Mucosa of descending colon (tissue), 3 donors: ENCODE data around the gene CELA2A. TPM values are rescaled to one million over a fixed set of nuclear protein-coding genes. Genes with fewer than 3 reads are reported as not detected.

Experiments used
- ATAC-seq: fragments of 200-7000 bp; cut with Tn5 transposase; one replicate; pipeline ENCODE4 v1.9.1; 2020; ENCODE audit warnings: mild to moderate bottlenecking, moderate library complexity
- DNase-seq, 3 donors: peaks; one replicate each; pipeline ENCODE4 v3.0.0-alpha.2; 2020
- H3K36me3 ChIP-seq: fragments of 200-600 bp; one replicate; pipeline ENCODE4 v1.8.0; 2021; ENCODE audit warnings: low read depth, mild to moderate bottlenecking
- H3K4me1 ChIP-seq: fragments of 200-600 bp; one replicate; pipeline ENCODE4 v1.8.0; 2021; ENCODE audit warnings: low read depth, mild to moderate bottlenecking
- H3K4me3 ChIP-seq: fragments of 200-600 bp; one replicate; pipeline ENCODE4 v1.8.0; 2021; ENCODE audit warnings: mild to moderate bottlenecking
- H3K9me3 ChIP-seq: fragments of 200-600 bp; one replicate; pipeline ENCODE4 v1.8.0; 2021; ENCODE audit warnings: mild to moderate bottlenecking
- CTCF ChIP-seq: fragments of 200-600 bp; IDR thresholded peaks from one replicate; pipeline ENCODE4 v1.8.0; 2022; ENCODE audit warnings: antibody characterized with exemption, mild to moderate bottlenecking
- intact Hi-C, 2 donors: fragments of 100-400 bp; cut with DNase I in 1 of 2; cut with micrococcal nuclease in 1 of 2; formaldehyde crosslinking; loops; one replicate each; pipeline versions ENCODE4 v1.11.0 to v1.11.1; 2022; cut with DNase I, micrococcal nuclease
- long read RNA-seq, 2 donors: library from polyadenylated mRNA; unstranded; transcript quantifications; one replicate each; pipeline ENCODE4 v2.0.0, GENCODE V29; 2019 to 2021
- total RNA-seq, 3 donors: library from RNA; stranded (reverse); fragmentation: NEBNext Ultra II Directional in 2 of 3; extraction: Animal tissue kit (Norgen Biotek cat#: 25700) in 2 of 3; gene quantifications; one replicate each; pipeline versions ENCODE4 v1.2.1 to v1.2.4, GENCODE V29; 2021 to 2023
- donor health status: DM: no; HTN: no; CAD: no; lungs with moderate emphysema.
- donor health status: DM: no; HTN: no; CAD: no.
- donor health status: DM: no; HTN: yes; CAD: no.

The CELA2A gene
- not detected for total RNA-seq
- long read RNA-seq, donor 1, result 0 reads
- long read RNA-seq, donor 2, result 0 reads

GRCh38 chr1:15456313-15456954, at the start of gene CELA2A:
TSS of gene CELA2A (plus strand) at chr1:15456732. CDS start at chr1:15456754, 22 bp downstream.
- H3K9me3 ChIP-seq, result no peaks in the 10 kb centered on the region
- H3K4me1 ChIP-seq, result no peaks in the 10 kb centered on the region
- no peak within 1 kb of the TSS for H3K4me3 ChIP-seq
- no peak for TF ChIP-seq CTCF
- no peak for DNase-seq
- intact Hi-C loops, result no loop called here
- H3K36me3 ChIP-seq, result no peaks in the 10 kb centered on the region
- no peak for ATAC-seq

GRCh38 chr1:15407580-15407979, 49.0 kb upstream of the CELA2A start:
- intact Hi-C loops, result no loop called here
- no peak for TF ChIP-seq CTCF
- H3K4me3 ChIP-seq, result no peak overlapping the region
- H3K36me3 ChIP-seq, result no peaks in the 10 kb centered on the region
- H3K4me1 ChIP-seq, result peaks cover 19% of the 10 kb centered on the region
- DNase-seq (no peak), ATAC-seq (no peak)
- H3K9me3 ChIP-seq, result no peaks in the 10 kb centered on the region

GRCh38 chr1:15408890-15409387, 47.6 kb upstream of the CELA2A start:
- no peak for DNase-seq
- no peak for TF ChIP-seq CTCF
- no peak for ATAC-seq
- Histone ChIP-seq H3K9me3 (no peaks in the 10 kb centered on the region), H3K4me3 (peak overlapping the region; percentile 46), H3K36me3 (no peaks in the 10 kb centered on the region), H3K4me1 (peaks cover 32% of the 10 kb centered on the region)
- intact Hi-C loops, result no loop called here

- Histone ChIP-seq H3K4me1 (peaks cover 38% of the 10 kb centered on the region), H3K9me3 (no peaks in the 10 kb centered on the region), H3K36me3 (no peaks in the 10 kb centered on the region), H3K4me3 (peak within 1 kb of the TSS; percentile 46)
- DNase-seq, result peak; percentile 92
- intact Hi-C loops, result loop anchor here (5.0 kb wide), 2 partner anchors 72 to 87 kb away; no protein-coding TSS in a partner anchor
- TF ChIP-seq CTCF, result no peak
- ATAC-seq, result peak; percentile 81
These were observed 46.9 kb upstream of the CELA2A start, which contains the start of gene EFHD2 for GRCh38 chr1:15409388-15410222. TSS of gene EFHD2 (plus strand) at chr1:15409888. CDS start at chr1:15409972, 84 bp downstream.

- no peaks in the 10 kb centered on the region for H3K36me3 ChIP-seq
- no peaks in the 10 kb centered on the region for H3K9me3 ChIP-seq
- intact Hi-C loops, result loop anchor here (5.0 kb wide), 2 partner anchors 73 to 88 kb away; no protein-coding TSS in a partner anchor
- ATAC-seq (peak; percentile 3), DNase-seq (peak in 2 of 3 donors; percentile 50 to 65)
- peaks cover 38% of the 10 kb centered on the region for H3K4me1 ChIP-seq
- TF ChIP-seq CTCF, result no peak
- peak overlapping the region; percentile 46 for H3K4me3 ChIP-seq
These were observed 46.2 kb upstream of the CELA2A start for GRCh38 chr1:15410223-15410883.
